ENCODE data around the gene NOS1AP. TPM values are rescaled to one million over a fixed set of nuclear protein-coding genes. Genes with fewer than 3 reads are reported as not detected.
A peak's percentile ranks its signal among the peaks of the same experiment; 100 is the strongest.

The NOS1AP gene
- total and polyA plus RNA-seq, 3 experiments from 2014 or later = 0.07 TPM; not detected in 2

DNA sequence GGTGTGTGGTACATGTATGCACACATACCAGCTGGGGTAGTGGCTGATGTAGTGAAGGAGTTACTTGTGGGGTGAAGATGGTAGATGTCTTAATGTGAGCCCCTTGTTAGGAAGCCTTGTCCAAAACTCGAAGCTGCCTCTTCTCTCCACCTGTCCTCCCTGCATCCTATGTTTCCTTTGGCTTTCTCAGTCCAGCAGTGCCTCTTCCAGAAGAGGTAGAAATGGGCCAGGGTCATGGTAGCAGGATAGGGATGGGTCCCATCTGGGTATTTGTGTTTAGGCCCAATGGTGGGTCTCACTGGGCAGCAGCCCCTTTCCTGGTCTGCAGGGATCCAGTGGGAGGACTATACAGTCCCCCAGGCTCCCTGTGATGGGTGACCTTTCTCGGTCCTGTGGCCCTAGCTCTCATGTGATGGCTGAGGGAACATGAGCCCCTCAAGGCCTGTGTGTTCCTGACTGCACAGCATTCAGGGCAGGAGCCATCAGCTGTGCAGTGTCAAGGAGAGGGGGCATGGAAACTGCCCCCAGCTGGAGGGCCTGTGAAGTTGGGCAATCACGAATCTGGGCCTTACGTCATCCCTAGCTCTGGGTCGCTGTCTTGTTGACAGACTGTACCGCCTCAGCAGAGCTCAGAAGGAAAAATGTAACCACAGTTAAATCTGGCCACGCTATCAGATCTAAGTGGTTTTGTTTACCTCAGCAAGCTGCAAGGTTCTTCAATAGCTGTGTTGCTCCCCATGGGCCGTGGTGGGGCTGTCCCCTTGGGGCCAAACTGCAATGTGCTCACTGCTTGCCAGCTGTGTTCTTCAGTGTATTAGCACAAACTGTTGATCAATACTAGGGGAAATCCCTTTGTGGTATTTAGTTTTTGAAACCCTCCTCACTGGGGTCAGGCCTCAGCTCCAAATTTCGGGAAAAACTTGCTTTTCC lies 82.7 kb downstream of the NOS1AP start:
- no peak overlapping the region for H3K4me3 ChIP-seq (ENCODE audit: low read length)
- H3K9me3 ChIP-seq (ENCODE audit: low read length) = no peaks in the 10 kb centered on the region
- H3K27me3 ChIP-seq (ENCODE audit: insufficient read depth, low read length, poor library complexity, severe bottlenecking) = no peaks in the 10 kb centered on the region
- no peaks in the 10 kb centered on the region for H3K36me3 ChIP-seq (ENCODE audit: insufficient read depth, low read length)
- peaks cover 0 to 5% (median 2%) of the 10 kb centered on the region in 3 donors for H3K4me1 Mint-ChIP-seq
- H3K9me3 Mint-ChIP-seq = peaks cover 0 to 3% (median 0%) of the 10 kb centered on the region in 5 donors
- no peaks in the 10 kb centered on the region for H3K4me1 ChIP-seq (ENCODE audit: insufficient read depth, low read length)
- H3K27ac Mint-ChIP-seq = no peak overlapping the region
- no peak overlapping the region for H3K4me3 Mint-ChIP-seq
- POLR2A ChIA-PET = no interaction called here
- CTCF ChIA-PET = interaction anchor here (1.1 to 1.4 kb wide), 2 partner anchors 8 to 33 kb away, joined by 3 read pairs; no protein-coding TSS in a partner anchor
- no peak overlapping the region for H3K27ac ChIP-seq (ENCODE audit: low read depth, low read length)
- DNase-seq = peak in 1 of 5 donors; percentile 25
- H3K27me3 Mint-ChIP-seq = peaks cover 6 to 16% of the 10 kb centered on the region in 2 donors
- H3K36me3 Mint-ChIP-seq = no peaks in the 10 kb centered on the region

DNA sequence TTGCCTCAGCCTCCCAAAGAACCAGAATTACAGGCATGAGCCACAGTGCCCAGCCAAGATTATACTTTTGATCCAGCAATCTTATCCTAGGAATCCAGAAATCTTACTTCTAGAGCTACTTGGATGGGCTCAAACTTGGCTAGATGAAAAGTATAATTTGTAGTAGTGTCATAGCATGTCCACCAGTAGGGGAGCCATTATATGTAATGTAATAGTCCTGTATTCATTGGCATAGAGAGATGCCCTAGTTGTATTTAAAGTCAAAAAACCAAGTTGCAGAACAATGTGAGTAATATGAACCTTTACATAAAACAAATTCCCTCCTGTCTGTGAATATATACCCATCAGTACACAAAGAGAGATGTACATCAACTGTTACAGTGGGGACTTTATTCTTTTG lies 83.9 kb downstream of the NOS1AP start:
- Histone ChIP-seq H3K36me3 (ENCODE audit: insufficient read depth, low read length) (no peaks in the 10 kb centered on the region), H3K4me3 (ENCODE audit: low read length) (no peak overlapping the region), H3K27me3 (ENCODE audit: insufficient read depth, low read length, poor library complexity, severe bottlenecking) (no peaks in the 10 kb centered on the region), H3K4me1 (ENCODE audit: insufficient read depth, low read length) (no peaks in the 10 kb centered on the region), H3K9me3 (ENCODE audit: low read length) (no peaks in the 10 kb centered on the region), H3K27ac (ENCODE audit: low read depth, low read length) (no peak overlapping the region)
- H3K27me3 Mint-ChIP-seq = peaks cover 6 to 23% of the 10 kb centered on the region in 2 donors
- peaks cover 0 to 5% (median 2%) of the 10 kb centered on the region in 3 donors for H3K4me1 Mint-ChIP-seq
- DNase-seq = no peak
- H3K36me3 Mint-ChIP-seq = no peaks in the 10 kb centered on the region
- no peak overlapping the region for H3K27ac Mint-ChIP-seq
- ChIA-PET CTCF (no interaction called here), POLR2A (no interaction called here)
- H3K9me3 Mint-ChIP-seq = peaks cover 0 to 3% (median 0%) of the 10 kb centered on the region in 5 donors
- H3K4me3 Mint-ChIP-seq = no peak overlapping the region

DNA sequence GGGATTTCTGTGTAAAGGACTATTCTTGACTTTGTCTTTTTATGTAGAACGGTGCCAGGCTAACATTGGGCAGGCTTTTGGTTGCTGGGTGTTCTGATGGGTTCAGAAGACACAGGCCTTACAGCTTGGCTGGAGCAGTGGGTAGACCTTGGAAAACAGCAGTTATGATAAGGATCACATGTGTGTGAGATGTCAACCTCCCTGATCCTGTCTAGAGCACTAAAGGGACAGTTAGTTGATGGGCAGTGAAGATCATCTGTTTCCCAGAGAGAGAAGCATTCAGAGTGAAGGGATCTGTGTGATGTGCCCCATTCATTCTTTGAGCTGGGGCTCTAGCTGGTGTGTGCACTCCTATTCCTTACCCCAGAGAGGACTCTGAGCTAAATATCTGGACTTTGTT lies 88.0 kb downstream of the NOS1AP start:
- no peaks in the 10 kb centered on the region for H3K4me1 Mint-ChIP-seq
- POLR2A ChIA-PET = no interaction called here
- no peaks in the 10 kb centered on the region for H3K27me3 ChIP-seq (ENCODE audit: insufficient read depth, low read length, poor library complexity, severe bottlenecking)
- H3K9me3 ChIP-seq (ENCODE audit: low read length) = no peaks in the 10 kb centered on the region
- no peaks in the 10 kb centered on the region for H3K36me3 Mint-ChIP-seq
- H3K4me1 ChIP-seq (ENCODE audit: insufficient read depth, low read length) = no peaks in the 10 kb centered on the region
- peaks cover 0 to 2% (median 0%) of the 10 kb centered on the region in 5 donors for H3K9me3 Mint-ChIP-seq
- no peaks in the 10 kb centered on the region for H3K36me3 ChIP-seq (ENCODE audit: insufficient read depth, low read length)
- no peak overlapping the region for H3K27ac Mint-ChIP-seq
- no peak overlapping the region for H3K4me3 Mint-ChIP-seq
- H3K27ac ChIP-seq (ENCODE audit: low read depth, low read length) = no peak overlapping the region
- H3K27me3 Mint-ChIP-seq = peaks cover 4 to 18% of the 10 kb centered on the region in 2 donors
- no peak overlapping the region for H3K4me3 ChIP-seq (ENCODE audit: low read length)
- CTCF ChIA-PET = no interaction called here
- no peak for DNase-seq

DNA sequence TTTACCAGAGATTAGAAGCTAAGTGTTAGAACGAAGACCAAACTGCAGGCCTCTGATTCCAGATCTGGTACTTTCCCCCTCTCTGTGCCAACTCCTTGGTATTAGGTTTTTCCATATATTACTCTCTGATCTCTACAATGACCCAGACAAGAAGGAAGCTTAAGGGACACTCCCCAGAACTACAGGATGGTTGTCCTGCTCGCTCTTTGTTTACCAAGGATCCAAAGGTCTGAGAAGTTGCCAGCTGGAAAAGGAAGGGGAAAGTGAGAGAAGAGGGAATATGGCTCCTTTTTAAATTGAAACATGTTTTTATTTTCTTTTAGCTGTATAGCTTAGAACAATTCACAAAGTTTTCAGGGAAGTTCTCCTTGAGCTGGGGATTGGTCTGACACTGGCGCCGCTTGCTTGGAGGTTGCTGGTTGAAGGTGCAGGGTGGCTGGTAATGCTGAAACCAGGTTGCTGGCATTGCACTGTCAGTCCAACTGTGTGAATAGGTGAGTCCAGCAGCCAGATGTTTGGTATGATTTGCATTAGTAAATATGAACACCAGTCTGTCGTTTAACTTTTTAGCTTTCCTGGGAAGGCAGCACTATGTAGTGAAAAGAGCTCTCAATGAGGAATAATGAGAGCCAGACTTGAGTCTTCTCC lies 89.3 kb downstream of the NOS1AP start:
- ChIA-PET POLR2A (no interaction called here), CTCF (no interaction called here)
- H3K4me1 ChIP-seq (ENCODE audit: insufficient read depth, low read length) = no peaks in the 10 kb centered on the region
- Mint-ChIP-seq H3K27ac (no peak overlapping the region), H3K9me3 (peaks cover 0 to 2% (median 0%) of the 10 kb centered on the region in 5 donors), H3K4me1 (no peaks in the 10 kb centered on the region), H3K4me3 (no peak overlapping the region), H3K27me3 (peaks cover 9 to 28% of the 10 kb centered on the region in 2 donors), H3K36me3 (no peaks in the 10 kb centered on the region)
- H3K36me3 ChIP-seq (ENCODE audit: insufficient read depth, low read length) = no peaks in the 10 kb centered on the region
- no peaks in the 10 kb centered on the region for H3K9me3 ChIP-seq (ENCODE audit: low read length)
- no peaks in the 10 kb centered on the region for H3K27me3 ChIP-seq (ENCODE audit: insufficient read depth, low read length, poor library complexity, severe bottlenecking)
- H3K4me3 ChIP-seq (ENCODE audit: low read length) = no peak overlapping the region
- H3K27ac ChIP-seq (ENCODE audit: low read depth, low read length) = no peak overlapping the region
- no peak for DNase-seq

DNA sequence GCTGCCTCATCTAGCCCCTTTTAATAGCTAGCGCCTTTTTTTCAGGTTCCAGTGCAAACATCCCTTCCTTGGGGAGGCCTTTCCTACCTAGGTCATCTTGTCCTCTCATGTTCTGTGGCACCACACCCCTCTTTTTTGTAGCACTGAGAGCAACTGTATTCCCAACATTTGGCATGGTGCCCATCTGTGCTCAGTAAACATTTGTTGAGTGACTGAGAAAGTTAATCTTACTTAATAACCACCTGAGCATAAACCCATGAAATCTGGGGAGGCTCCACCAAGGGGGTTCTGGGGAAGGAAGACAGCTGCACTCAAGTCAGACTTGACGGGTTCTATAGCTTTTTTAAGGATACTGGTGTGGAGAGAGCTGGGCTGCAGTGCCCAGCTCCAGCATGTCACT lies 90.0 kb downstream of the NOS1AP start:
- H3K27ac Mint-ChIP-seq = no peak overlapping the region
- Histone ChIP-seq H3K27ac (ENCODE audit: low read depth, low read length) (no peak overlapping the region), H3K4me3 (ENCODE audit: low read length) (no peak overlapping the region), H3K27me3 (ENCODE audit: insufficient read depth, low read length, poor library complexity, severe bottlenecking) (no peaks in the 10 kb centered on the region), H3K9me3 (ENCODE audit: low read length) (no peaks in the 10 kb centered on the region), H3K4me1 (ENCODE audit: insufficient read depth, low read length) (no peaks in the 10 kb centered on the region), H3K36me3 (ENCODE audit: insufficient read depth, low read length) (no peaks in the 10 kb centered on the region)
- DNase-seq = no peak
- no peaks in the 10 kb centered on the region for H3K36me3 Mint-ChIP-seq
- no peaks in the 10 kb centered on the region for H3K4me1 Mint-ChIP-seq
- H3K9me3 Mint-ChIP-seq = peaks cover 0 to 2% (median 0%) of the 10 kb centered on the region in 5 donors
- CTCF ChIA-PET = no interaction called here
- H3K4me3 Mint-ChIP-seq = no peak overlapping the region
- POLR2A ChIA-PET = no interaction called here
- H3K27me3 Mint-ChIP-seq = peaks cover 11 to 30% of the 10 kb centered on the region in 2 donors

GRCh38 chr1:162161916-162162550 lies 92.5 kb downstream of the NOS1AP start:
- no peaks in the 10 kb centered on the region for H3K36me3 Mint-ChIP-seq
- POLR2A ChIA-PET = no interaction called here
- H3K4me3 Mint-ChIP-seq = no peak overlapping the region
- H3K4me3 ChIP-seq (ENCODE audit: low read length) = no peak overlapping the region
- H3K4me1 ChIP-seq (ENCODE audit: insufficient read depth, low read length) = no peaks in the 10 kb centered on the region
- H3K27me3 ChIP-seq (ENCODE audit: insufficient read depth, low read length, poor library complexity, severe bottlenecking) = no peaks in the 10 kb centered on the region
- H3K9me3 ChIP-seq (ENCODE audit: low read length) = no peaks in the 10 kb centered on the region
- H3K27me3 Mint-ChIP-seq = peaks cover 16 to 50% of the 10 kb centered on the region in 2 donors
- CTCF ChIA-PET = no interaction called here
- no peaks in the 10 kb centered on the region for H3K36me3 ChIP-seq (ENCODE audit: insufficient read depth, low read length)
- H3K9me3 Mint-ChIP-seq = peaks cover 0 to 2% (median 0%) of the 10 kb centered on the region in 5 donors
- no peak overlapping the region for H3K27ac ChIP-seq (ENCODE audit: low read depth, low read length)
- H3K27ac Mint-ChIP-seq = no peak overlapping the region
- DNase-seq = no peak
- no peaks in the 10 kb centered on the region for H3K4me1 Mint-ChIP-seq

GRCh38 chr1:162165528-162165927 lies 96.0 kb downstream of the NOS1AP start:
- no peaks in the 10 kb centered on the region for H3K27me3 ChIP-seq (ENCODE audit: insufficient read depth, low read length, poor library complexity, severe bottlenecking)
- H3K27ac Mint-ChIP-seq = no peak overlapping the region
- H3K4me1 Mint-ChIP-seq = no peaks in the 10 kb centered on the region
- ChIA-PET POLR2A (no interaction called here), CTCF (no interaction called here)
- H3K27ac ChIP-seq (ENCODE audit: low read depth, low read length) = no peak overlapping the region
- H3K36me3 ChIP-seq (ENCODE audit: insufficient read depth, low read length) = no peaks in the 10 kb centered on the region
- H3K36me3 Mint-ChIP-seq = no peaks in the 10 kb centered on the region
- H3K9me3 ChIP-seq (ENCODE audit: low read length) = no peaks in the 10 kb centered on the region
- H3K9me3 Mint-ChIP-seq = peaks cover 0 to 2% (median 0%) of the 10 kb centered on the region in 5 donors
- DNase-seq = no peak
- H3K4me1 ChIP-seq (ENCODE audit: insufficient read depth, low read length) = no peaks in the 10 kb centered on the region
- peaks cover 15 to 57% of the 10 kb centered on the region in 2 donors for H3K27me3 Mint-ChIP-seq
- no peak overlapping the region for H3K4me3 Mint-ChIP-seq
- no peak overlapping the region for H3K4me3 ChIP-seq (ENCODE audit: low read length)

Measured in CD8-positive, alpha-beta memory T cell (primary cell).